OCI-LY7 (cell line): ENCODE measurements around the gene TREML1. TPM values are rescaled to one million over a fixed set of nuclear protein-coding genes. Genes with fewer than 3 reads are reported as not detected.

Experiments
- BruUV-seq: library from RNA; stranded (reverse); fragments of 400-500 nt; replicated peaks from 2 replicates; lab custom pipeline; 2021; lab: Mats Ljungman, UMichigan
- CTCF ChIA-PET: fragments of 300-600 bp; sonication (Branson Sonifier 250); formaldehyde crosslinking; loops from one replicate; lab custom pipeline; 2022; ENCODE audit warnings: antibody characterized with exemption; ENCODE audit not compliant: unreplicated experiment; lab: Charles Lee
- POLR2A ChIA-PET: fragments of 300-600 bp; sonication (Branson Sonifier 250); formaldehyde crosslinking; loops from one replicate; lab custom pipeline; 2022; ENCODE audit warnings: antibody characterized with exemption; lab: Charles Lee
- DNase-seq: peaks from one replicate; pipeline ENCODE4 v3.0.0-alpha.2; 2015; ENCODE audit warnings: low spot score
- H2AFZ ChIP-seq: fragments of 200-600 bp; sonication (generic), shearing (Covaris generic); 2 replicates; pipeline ENCODE4 v1.6.1; 2014; ENCODE audit warnings: mild to moderate bottlenecking, antibody characterized with exemption, low read length, moderate library complexity
- H3K27ac ChIP-seq: fragments of 200-600 bp; sonication (generic); 2 replicates; pipeline ENCODE4 v1.5.1; 2014; ENCODE audit warnings: mixed run types, low read depth, mild to moderate bottlenecking, moderate library complexity, low read length, inconsistent platforms; ENCODE audit not compliant: poor library complexity, severe bottlenecking
- H3K36me3 ChIP-seq: fragments of 200-600 bp; sonication (generic); 2 replicates; pipeline ENCODE4 v1.6.1; 2014; ENCODE audit warnings: mild to moderate bottlenecking, antibody characterized with exemption, low read length, moderate library complexity, mixed read lengths; ENCODE audit not compliant: insufficient read depth
- H3K4me1 ChIP-seq: fragments of 200-600 bp; sonication (generic); 2 replicates; pipeline ENCODE4 v1.5.1; 2014; ENCODE audit warnings: mild to moderate bottlenecking, low read length; ENCODE audit not compliant: insufficient read depth, poor library complexity, severe bottlenecking
- H3K4me2 ChIP-seq: fragments of 200-600 bp; sonication (generic); 2 replicates; pipeline ENCODE4 v1.6.1; 2014; ENCODE audit warnings: mild to moderate bottlenecking, low read length
- H3K4me3 ChIP-seq: fragments of 200-600 bp; sonication (generic); 2 replicates; pipeline ENCODE4 v1.5.1; 2014; ENCODE audit warnings: mild to moderate bottlenecking, low read depth, low read length; ENCODE audit not compliant: poor library complexity, severe bottlenecking
- H3K79me2 ChIP-seq: fragments of 200-600 bp; sonication (generic); 2 replicates; pipeline ENCODE4 v1.6.1; 2016; ENCODE audit warnings: low read depth, mild to moderate bottlenecking, low read length, moderate library complexity, mixed read lengths; ENCODE audit not compliant: insufficient read depth
- H3K9me2 ChIP-seq: fragments of 200-600 bp; sonication (generic); 2 replicates; pipeline ENCODE4 v1.6.1; 2016; ENCODE audit warnings: mild to moderate bottlenecking, low read length, mixed read lengths; ENCODE audit not compliant: insufficient read depth
- H3K9me3 ChIP-seq: fragments of 200-600 bp; sonication (generic); 2 replicates; pipeline ENCODE4 v1.6.1; 2014; ENCODE audit warnings: mild to moderate bottlenecking, mixed run types, low read length, mixed read lengths
- H4K20me1 ChIP-seq: fragments of 200-600 bp; sonication (generic); 2 replicates; pipeline ENCODE4 v1.6.1; 2014; ENCODE audit warnings: mild to moderate bottlenecking, antibody characterized with exemption, low read length, moderate library complexity, mixed read lengths; ENCODE audit not compliant: insufficient read depth
- CTCF ChIP-seq: fragments of 200-600 bp; sonication (generic); conservative IDR thresholded peaks from 2 replicates; pipeline ENCODE4 v1.5.1; 2014; ENCODE audit warnings: mild to moderate bottlenecking, antibody characterized with exemption, low read length, moderate library complexity, mixed read lengths
- EZH2phosphoT487 ChIP-seq: fragments of 200-600 bp; sonication (generic); IDR thresholded peaks from 2 replicates; pipeline ENCODE4 v1.6.1; 2018; ENCODE audit warnings: low read depth, borderline replicate concordance, mild to moderate bottlenecking, mixed run types, antibody characterized with exemption, low read length, moderate library complexity, mixed read lengths
- intact Hi-C: fragments of 100-400 bp; cut with micrococcal nuclease; formaldehyde crosslinking; loops from one replicate; pipeline ENCODE4 v1.10.0; 2022; ENCODE audit not compliant: unreplicated experiment
- total RNA-seq, 2 experiments: library from RNA; depleted of rRNA in 1 of 2; stranded (reverse); fragments of >200 nt in 1 of 2; shearing (Covaris generic) in 1 of 2; gene quantifications; 2 replicates each; pipeline ENCODE4 v1.2.3, GENCODE V29; 2014 to 2022

TREML1 gene
- total RNA-seq, 2 experiments from 2014 or later = not detected

GRCh38 chr6:41162687-41163418 lies 8.7 kb upstream of the TREML1 start, which contains the start of gene TREM2:
TSS of gene TREM2 (minus strand) at chr6:41163116. CDS start at chr6:41163082, 34 bp downstream.
- H4K20me1 ChIP-seq = no peaks in the 10 kb centered on the region
- H3K36me3 ChIP-seq = no peaks in the 10 kb centered on the region
- CTCF ChIA-PET = no interaction called here
- H2AFZ ChIP-seq = no peak within 1 kb of the TSS
- H3K4me3 ChIP-seq = no peak within 1 kb of the TSS
- no peaks in the 10 kb centered on the region for H3K4me1 ChIP-seq
- no peak within 1 kb of the TSS for H3K27ac ChIP-seq
- intact Hi-C loops = no loop called here
- no peak within 1 kb of the TSS for H3K4me2 ChIP-seq
- POLR2A ChIA-PET = no interaction called here
- TF ChIP-seq CTCF (no peak), EZH2phosphoT487 (no peak)
- no peaks in the 10 kb centered on the region for H3K9me3 ChIP-seq
- no peaks in the 10 kb centered on the region for H3K9me2 ChIP-seq
- no peaks in the 10 kb centered on the region for H3K79me2 ChIP-seq
- DNase-seq = no peak
- no TSS peak for BruUV-seq

- no peak for TF ChIP-seq CTCF
- TF ChIP-seq EZH2phosphoT487 = no peak
- no peaks in the 10 kb centered on the region for H3K36me3 ChIP-seq
- no peak overlapping the region for H2AFZ ChIP-seq
- no peaks in the 10 kb centered on the region for H4K20me1 ChIP-seq
- CTCF ChIA-PET = no interaction called here
- no peaks in the 10 kb centered on the region for H3K9me2 ChIP-seq
- DNase-seq = no peak
- POLR2A ChIA-PET = no interaction called here
- H3K9me3 ChIP-seq = no peaks in the 10 kb centered on the region
- BruUV-seq = no TSS peak
- no peak overlapping the region for H3K4me3 ChIP-seq
- no peak overlapping the region for H3K4me2 ChIP-seq
- no peaks in the 10 kb centered on the region for H3K79me2 ChIP-seq
- H3K27ac ChIP-seq = no peak overlapping the region
- intact Hi-C loops = no loop called here
- no peaks in the 10 kb centered on the region for H3K4me1 ChIP-seq
These were observed 7.9 kb upstream of the TREML1 start for GRCh38 chr6:41161851-41162552.

- no peak for DNase-seq
- intact Hi-C loops = no loop called here
- Histone ChIP-seq H3K4me1 (no peaks in the 10 kb centered on the region), H3K36me3 (no peaks in the 10 kb centered on the region), H3K4me2 (no peak overlapping the region), H4K20me1 (no peaks in the 10 kb centered on the region), H3K9me3 (no peaks in the 10 kb centered on the region), H3K27ac (no peak overlapping the region), H3K79me2 (no peaks in the 10 kb centered on the region), H2AFZ (no peak overlapping the region), H3K4me3 (no peak overlapping the region), H3K9me2 (no peaks in the 10 kb centered on the region)
- CTCF ChIA-PET = no interaction called here
- TF ChIP-seq CTCF (no peak), EZH2phosphoT487 (no peak)
- no TSS peak for BruUV-seq
- POLR2A ChIA-PET = no interaction called here
These were observed 7.2 kb upstream of the TREML1 start for GRCh38 chr6:41161380-41161779.
